BLaER1 (cell line): ENCODE measurements around the gene IGLL1.
"Not testable (repeated sequence)": the region's sequence is repeated elsewhere in the genome, so short reads cannot be mapped to it uniquely, and the experiment has no call there.

Experiments used
- H3K27ac ChIP-seq: shearing (Covaris generic); formaldehyde crosslinking; 2 replicates; pipeline ENCODE4 v1.8.1; 2022
- H3K27me3 ChIP-seq: shearing (Covaris generic); formaldehyde crosslinking; 2 replicates; pipeline ENCODE4 v1.8.1; 2022
- H3K36me3 ChIP-seq: shearing (Covaris generic); formaldehyde crosslinking; 2 replicates; pipeline ENCODE4 v1.8.1; 2022
- H3K4me1 ChIP-seq: shearing (Covaris generic); formaldehyde crosslinking; 2 replicates; pipeline ENCODE4 v1.8.1; 2022
- H3K4me2 ChIP-seq: shearing (Covaris generic); formaldehyde crosslinking; 2 replicates; pipeline ENCODE4 v1.8.1; 2022
- H3K4me3 ChIP-seq: shearing (Covaris generic); formaldehyde crosslinking; 2 replicates; pipeline ENCODE4 v1.8.1; 2022
- H3K9ac ChIP-seq: shearing (Covaris generic); formaldehyde crosslinking; 2 replicates; pipeline ENCODE4 v1.8.1; 2022
- H3K9me3 ChIP-seq: shearing (Covaris generic); formaldehyde crosslinking; 2 replicates; pipeline ENCODE4 v1.8.1; 2022
- H4K20me1 ChIP-seq: shearing (Covaris generic); formaldehyde crosslinking; 2 replicates; pipeline ENCODE4 v1.8.1; 2022
- Cebpa-rat ChIP-seq: shearing (Covaris generic); IDR thresholded peaks from 2 replicates; pipeline ENCODE4 v1.8.1; 2022

The IGLL1 gene

GRCh38 chr22:23547818-23548500 lies 32.1 kb downstream of the IGLL1 start:
- Histone ChIP-seq H3K4me3 (no peak overlapping the region), H3K27ac (no peak overlapping the region), H3K9ac (no peak overlapping the region), H3K4me2 (no peak overlapping the region), H4K20me1 (no peaks in the 10 kb centered on the region), H3K4me1 (peaks cover 12% of the 10 kb centered on the region; the same call in 1 of the 2 replicates), H3K27me3 (0 out of 2 replicates have a peak, but pooled peaks cover under 1% of the 10 kb centered on the region), H3K9me3 (peaks cover 58% of the 10 kb centered on the region), H3K36me3 (peaks cover 19% of the 10 kb centered on the region)
- no peak for TF ChIP-seq Cebpa-rat

DNA sequence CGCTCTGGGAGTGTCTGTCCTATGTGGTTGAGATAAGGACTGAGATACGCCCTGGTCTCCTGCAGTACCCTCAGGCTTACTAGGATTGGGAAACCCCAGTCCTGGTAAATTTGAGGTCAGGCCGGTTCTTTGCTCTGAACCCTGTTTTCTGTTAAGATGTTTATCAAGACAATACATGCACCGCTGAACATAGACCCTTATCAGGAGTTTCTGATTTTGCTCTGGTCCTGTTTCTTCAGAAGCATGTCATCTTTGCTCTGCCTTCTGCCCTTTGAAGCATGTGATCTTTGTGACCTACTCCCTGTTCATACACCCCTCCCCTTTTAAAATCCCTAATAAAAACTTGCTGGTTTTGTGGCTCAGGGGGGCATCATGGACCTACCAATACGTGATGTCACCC lies 32.7 kb downstream of the IGLL1 start:
- peaks cover 15% of the 10 kb centered on the region; the same call in 1 of the 2 replicates for H3K4me1 ChIP-seq
- not testable (repeated sequence) for H3K9ac ChIP-seq, H3K27me3 ChIP-seq, H3K27ac ChIP-seq, H3K4me3 ChIP-seq, H4K20me1 ChIP-seq, H3K4me2 ChIP-seq
- peaks cover 19% of the 10 kb centered on the region for H3K36me3 ChIP-seq
- H3K9me3 ChIP-seq, result peaks cover 58% of the 10 kb centered on the region

- no peak for TF ChIP-seq Cebpa-rat
- Histone ChIP-seq H3K4me3 (no peak overlapping the region), H3K9ac (no peak overlapping the region), H3K27ac (no peak overlapping the region), H3K36me3 (peaks cover 19% of the 10 kb centered on the region), H3K4me1 (peaks cover 21% of the 10 kb centered on the region; the same call in 1 of the 2 replicates), H3K4me2 (no peak overlapping the region), H3K27me3 (no peaks in the 10 kb centered on the region), H3K9me3 (peaks cover 39% of the 10 kb centered on the region), H4K20me1 (no peaks in the 10 kb centered on the region)
Measured at GRCh38 chr22:23544852-23545251, 35.2 kb downstream of the IGLL1 start.

GRCh38 chr22:23543506-23544000 lies 36.5 kb downstream of the IGLL1 start:
- H3K27me3 ChIP-seq, H4K20me1 ChIP-seq, H3K4me3 ChIP-seq, H3K9ac ChIP-seq, H3K27ac ChIP-seq: not testable (repeated sequence)
- Histone ChIP-seq H3K36me3 (peaks cover 15% of the 10 kb centered on the region), H3K4me1 (peaks cover 33% of the 10 kb centered on the region), H3K9me3 (peaks cover 26% of the 10 kb centered on the region), H3K4me2 (peak overlapping the region; percentile 9; the same call in 1 of the 2 replicates)

- Histone ChIP-seq H3K9me3 (peaks cover 20% of the 10 kb centered on the region), H3K36me3 (peaks cover 8% of the 10 kb centered on the region), H3K4me2 (no peak overlapping the region), H4K20me1 (no peaks in the 10 kb centered on the region), H3K27ac (no peak overlapping the region), H3K9ac (no peak overlapping the region), H3K27me3 (no peaks in the 10 kb centered on the region), H3K4me1 (peaks cover 39% of the 10 kb centered on the region), H3K4me3 (no peak overlapping the region)
- no peak for TF ChIP-seq Cebpa-rat
Measured at GRCh38 chr22:23542933-23543332, 37.2 kb downstream of the IGLL1 start.

- H3K9ac ChIP-seq, H3K4me3 ChIP-seq, H3K27ac ChIP-seq, H3K27me3 ChIP-seq, H3K36me3 ChIP-seq, H4K20me1 ChIP-seq: not testable (repeated sequence)
- H3K4me1 ChIP-seq, result peaks cover 44% of the 10 kb centered on the region
- peaks cover 15% of the 10 kb centered on the region for H3K9me3 ChIP-seq
- H3K4me2 ChIP-seq, result peak overlapping the region; percentile 15; the same call in 1 of the 2 replicates
Measured at GRCh38 chr22:23542391-23542790, 37.7 kb downstream of the IGLL1 start.

- H3K27ac ChIP-seq, H3K27me3 ChIP-seq, H3K36me3 ChIP-seq, H3K9ac ChIP-seq, H4K20me1 ChIP-seq, H3K4me3 ChIP-seq, H3K9me3 ChIP-seq: not testable (repeated sequence)
- Histone ChIP-seq H3K4me1 (peaks cover 50% of the 10 kb centered on the region), H3K4me2 (peak overlapping the region; percentile 15; the same call in 1 of the 2 replicates)
Measured at GRCh38 chr22:23541849-23542281, 38.2 kb downstream of the IGLL1 start.

- not testable (repeated sequence) for H3K4me2 ChIP-seq, H3K9ac ChIP-seq, H3K9me3 ChIP-seq, H3K36me3 ChIP-seq, H3K27ac ChIP-seq, H3K27me3 ChIP-seq, H3K4me3 ChIP-seq, H4K20me1 ChIP-seq
- peaks cover 60% of the 10 kb centered on the region for H3K4me1 ChIP-seq
Measured at GRCh38 chr22:23540837-23541236, 39.3 kb downstream of the IGLL1 start.

DNA sequence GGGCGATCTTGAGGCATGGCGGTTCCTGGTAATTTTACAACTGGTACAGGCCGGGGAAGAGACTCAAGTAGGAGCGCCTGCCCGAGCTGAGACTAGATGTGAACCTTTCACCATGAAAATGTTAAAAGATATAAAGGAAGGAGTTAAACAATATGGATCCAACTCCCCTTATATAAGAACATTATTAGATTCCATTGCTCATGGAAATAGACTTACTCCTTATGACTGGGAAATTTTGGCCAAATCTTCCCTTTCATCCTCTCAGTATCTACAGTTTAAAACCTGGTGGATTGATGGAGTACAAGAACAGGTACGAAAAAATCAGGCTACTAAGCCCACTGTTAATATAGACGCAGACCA lies 40.3 kb downstream of the IGLL1 start:
- H3K4me3 ChIP-seq, H3K27ac ChIP-seq, H3K9ac ChIP-seq, H3K9me3 ChIP-seq, H4K20me1 ChIP-seq, H3K27me3 ChIP-seq, H3K4me2 ChIP-seq, H3K36me3 ChIP-seq: not testable (repeated sequence)
- peaks cover 70% of the 10 kb centered on the region for H3K4me1 ChIP-seq

DNA sequence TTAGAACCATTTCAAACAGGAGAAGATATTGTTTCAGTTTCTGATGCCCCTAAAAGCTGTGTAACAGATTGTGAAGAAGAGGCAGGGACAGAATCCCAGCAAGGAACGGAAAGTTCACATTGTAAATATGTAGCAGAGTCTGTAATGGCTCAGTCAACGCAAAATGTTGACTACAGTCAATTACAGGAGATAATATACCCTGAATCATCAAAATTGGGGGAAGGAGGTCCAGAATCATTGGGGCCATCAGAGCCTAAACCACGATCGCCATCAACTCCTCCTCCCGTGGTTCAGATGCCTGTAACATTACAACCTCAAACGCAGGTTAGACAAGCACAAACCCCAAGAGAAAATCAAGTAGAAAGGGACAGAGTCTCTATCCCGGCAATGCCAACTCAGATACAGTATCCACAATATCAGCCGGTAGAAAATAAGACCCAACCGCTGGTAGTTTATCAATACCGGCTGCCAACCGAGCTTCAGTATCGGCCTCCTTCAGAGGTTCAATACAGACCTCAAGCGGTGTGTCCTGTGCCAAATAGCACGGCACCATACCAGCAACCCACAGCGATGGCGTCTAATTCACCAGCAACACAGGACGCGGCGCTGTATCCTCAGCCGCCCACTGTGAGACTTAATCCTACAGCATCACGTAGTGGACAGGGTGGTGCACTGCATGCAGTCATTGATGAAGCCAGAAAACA lies 40.8 kb downstream of the IGLL1 start:
- no peak overlapping the region for H3K9ac ChIP-seq

GRCh38 chr22:23538696-23539030 lies 41.4 kb downstream of the IGLL1 start:
- not testable (repeated sequence) for H4K20me1 ChIP-seq, H3K27me3 ChIP-seq, H3K9me3 ChIP-seq, H3K36me3 ChIP-seq
- peak overlapping the region; percentile 50 for H3K4me3 ChIP-seq
- peak overlapping the region; percentile 73 for H3K27ac ChIP-seq
- H3K9ac ChIP-seq, result peak overlapping the region; percentile 69
- H3K4me1 ChIP-seq, result peaks cover 70% of the 10 kb centered on the region
- H3K4me2 ChIP-seq, result peak overlapping the region; percentile 92

More for the DNA sequence above, 40.8 kb downstream of the IGLL1 start:
- Histone ChIP-seq H3K27me3 (no peaks in the 10 kb centered on the region), H3K4me1 (peaks cover 70% of the 10 kb centered on the region), H3K36me3 (no peaks in the 10 kb centered on the region), H3K27ac (0 out of 2 replicates have a peak overlapping the region, but pooled peaks have one; percentile 73), H3K4me3 (0 out of 2 replicates have a peak overlapping the region, but pooled peaks have one; percentile 2), H3K4me2 (peak overlapping the region; percentile 92), H3K9me3 (no peaks in the 10 kb centered on the region), H4K20me1 (no peaks in the 10 kb centered on the region)
- no peak for TF ChIP-seq Cebpa-rat

DNA sequence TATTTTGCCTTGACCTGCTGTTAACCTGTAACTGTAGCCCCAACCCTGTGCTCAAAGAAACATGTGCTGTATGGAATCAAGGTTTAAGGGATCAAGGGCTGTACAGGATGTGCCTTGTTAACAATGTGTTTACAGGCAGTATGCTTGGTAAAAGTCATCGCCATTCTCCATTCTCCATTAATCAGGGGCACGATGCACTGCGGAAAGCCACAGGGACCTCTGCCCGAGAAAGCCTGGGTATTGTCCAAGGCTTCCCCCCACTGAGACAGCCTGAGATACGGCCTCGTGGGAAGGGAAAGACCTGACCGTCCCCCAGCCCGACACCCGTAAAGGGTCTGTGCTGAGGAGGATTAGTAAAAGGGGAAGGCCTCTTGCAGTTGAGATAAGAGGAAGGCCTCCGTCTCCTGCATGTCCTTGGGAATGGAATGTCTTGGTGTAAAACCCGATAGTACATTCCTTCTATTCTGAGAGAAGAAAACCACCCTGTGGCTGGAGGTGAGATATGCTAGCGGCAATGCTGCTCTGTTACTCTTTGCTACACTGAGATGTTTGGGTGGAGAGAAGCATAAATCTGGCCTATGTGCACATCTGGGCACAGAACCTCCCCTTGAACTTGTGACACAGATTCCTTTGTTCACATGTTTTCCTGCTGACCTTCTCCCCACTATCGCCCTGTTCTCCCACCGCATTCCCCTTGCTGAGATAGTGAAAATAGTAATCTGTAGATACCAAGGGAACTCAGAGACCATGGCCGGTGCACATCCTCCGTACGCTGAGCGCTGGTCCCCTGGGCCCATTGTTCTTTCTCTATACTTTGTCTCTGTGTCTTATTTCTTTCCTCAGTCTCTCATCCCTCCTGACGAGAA lies 42.0 kb downstream of the IGLL1 start:
- H3K9me3 ChIP-seq, H4K20me1 ChIP-seq, H3K36me3 ChIP-seq, H3K27me3 ChIP-seq: not testable (repeated sequence)
- peak overlapping the region; percentile 69 for H3K9ac ChIP-seq
- H3K4me3 ChIP-seq, result peak overlapping the region; percentile 50
- H3K27ac ChIP-seq, result peak overlapping the region; percentile 73
- peak overlapping the region; percentile 92 for H3K4me2 ChIP-seq
- peaks cover 75% of the 10 kb centered on the region for H3K4me1 ChIP-seq
